Stimulated activated CD4-positive, alpha-beta T cell treated with anti-CD3 and anti-CD28 coated beads, TNF-alpha, amount 100 ng/mL, for 48 hours (primary cell): ENCODE results near the gene SUFU.
"Not testable (repeated sequence)": the region's sequence is repeated elsewhere in the genome, so short reads cannot be mapped to it uniquely, and the experiment has no call there.

Experiments
- DNase-seq, 3 donors: peaks; one replicate each; pipeline ENCODE4 v3.0.0-alpha.2; 2020; ENCODE audit warnings: low read depth in 3 of 3

Gene SUFU

GRCh38 chr10:102480396-102480795 is 23.4 kb upstream of the SUFU start:
- DNase-seq: no peak

DNA sequence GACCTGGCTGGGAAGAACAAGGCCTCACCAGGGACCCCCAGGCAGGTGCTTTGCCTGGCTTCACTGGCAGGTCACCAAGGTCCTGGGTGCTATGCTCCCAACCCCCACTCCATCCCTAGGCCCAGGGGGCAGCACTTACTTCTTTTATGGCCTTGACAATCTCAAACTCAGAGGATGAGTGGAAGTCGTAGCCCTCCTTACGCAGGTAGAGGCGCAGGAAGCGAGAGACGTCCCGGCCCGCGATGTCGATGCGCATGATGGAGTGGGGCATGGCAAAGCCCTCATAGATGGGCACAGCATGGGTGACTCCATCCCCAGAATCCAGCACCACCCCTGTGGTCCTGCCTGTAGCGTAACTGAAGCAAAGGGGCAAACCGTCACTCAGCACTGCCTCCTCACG is 19.8 kb upstream of the SUFU start:
- no peak for DNase-seq

GRCh38 chr10:102485093-102485784 is 18.5 kb upstream of the SUFU start:
- DNase-seq: no peak

DNA sequence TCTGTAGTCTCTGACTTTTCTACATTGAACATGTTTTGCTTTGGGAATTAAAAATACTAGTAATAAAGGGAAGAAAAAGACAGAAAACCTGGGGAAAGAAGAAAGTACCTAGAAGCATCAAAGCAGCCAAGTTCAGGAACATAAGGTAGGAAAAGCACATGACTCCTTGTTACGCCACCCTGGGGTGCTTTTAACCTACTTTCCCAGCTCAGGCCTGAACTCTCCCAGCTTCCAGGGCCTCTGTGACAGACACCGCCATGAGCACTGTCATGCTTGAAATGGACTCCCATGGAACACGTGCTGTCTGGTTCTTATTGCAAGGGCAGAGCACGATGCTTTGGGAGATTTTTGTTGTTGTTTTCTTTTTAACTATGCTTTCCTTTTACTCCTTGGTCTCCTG is 12.6 kb upstream of the SUFU start:
- no peak for DNase-seq

- no peak for DNase-seq
Measured at GRCh38 chr10:102492344-102492939, 11.3 kb upstream of the SUFU start.

GRCh38 chr10:102492983-102493382 is 10.8 kb upstream of the SUFU start:
- DNase-seq: no peak

GRCh38 chr10:102493771-102494170 is 10.0 kb upstream of the SUFU start:
- no peak for DNase-seq

GRCh38 chr10:102497545-102497944 is 6.2 kb upstream of the SUFU start:
- DNase-seq: no peak

- DNase-seq: no peak
Measured at GRCh38 chr10:102499356-102499755, 4.4 kb upstream of the SUFU start.

- DNase-seq: not testable (repeated sequence)
Measured at GRCh38 chr10:102500686-102501085, 3.1 kb upstream of the SUFU start.

DNA sequence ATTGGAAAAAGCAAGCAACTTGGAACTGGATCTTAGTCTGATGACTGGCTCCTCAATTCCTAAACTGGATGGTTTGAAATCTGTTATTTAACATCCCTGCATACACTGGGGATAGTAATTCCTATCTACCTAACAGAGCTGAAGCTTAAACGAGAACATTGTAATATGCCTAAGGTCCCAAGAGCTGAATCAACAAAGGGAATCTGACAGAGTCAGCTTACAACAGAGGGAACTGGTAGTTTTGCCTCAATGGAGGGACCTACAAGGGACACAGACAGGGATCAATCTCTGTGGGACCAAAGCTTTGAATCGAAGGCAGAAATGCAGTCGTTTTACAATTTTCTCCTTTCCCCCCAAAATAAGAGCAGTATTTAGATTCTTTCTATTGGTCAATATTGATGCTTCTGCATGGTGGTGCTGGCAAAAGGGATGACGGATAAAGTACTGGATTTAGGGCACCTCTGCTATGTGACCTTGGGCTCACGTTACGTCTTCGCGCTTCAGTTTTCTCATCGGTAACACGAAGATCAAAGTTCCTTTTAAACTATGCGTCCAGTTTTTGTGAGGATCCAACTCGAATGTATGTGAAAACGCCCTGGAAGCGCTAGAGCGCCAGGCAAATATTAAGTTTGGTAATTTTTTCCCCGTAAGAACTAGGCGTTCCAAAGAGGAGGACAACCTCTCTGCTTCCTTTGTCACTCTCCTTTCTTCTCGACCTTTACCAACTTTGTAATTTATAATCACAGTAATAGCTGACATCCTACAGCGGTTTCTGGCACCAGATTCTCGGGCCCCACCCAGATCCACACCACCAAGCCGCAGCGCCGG is 2.4 kb upstream of the SUFU start:
- no peak for DNase-seq

- peak; percentile 97 to 98 (median 98) for DNase-seq
Measured at GRCh38 chr10:102502029-102502336, 1.8 kb upstream of the SUFU start.

DNA sequence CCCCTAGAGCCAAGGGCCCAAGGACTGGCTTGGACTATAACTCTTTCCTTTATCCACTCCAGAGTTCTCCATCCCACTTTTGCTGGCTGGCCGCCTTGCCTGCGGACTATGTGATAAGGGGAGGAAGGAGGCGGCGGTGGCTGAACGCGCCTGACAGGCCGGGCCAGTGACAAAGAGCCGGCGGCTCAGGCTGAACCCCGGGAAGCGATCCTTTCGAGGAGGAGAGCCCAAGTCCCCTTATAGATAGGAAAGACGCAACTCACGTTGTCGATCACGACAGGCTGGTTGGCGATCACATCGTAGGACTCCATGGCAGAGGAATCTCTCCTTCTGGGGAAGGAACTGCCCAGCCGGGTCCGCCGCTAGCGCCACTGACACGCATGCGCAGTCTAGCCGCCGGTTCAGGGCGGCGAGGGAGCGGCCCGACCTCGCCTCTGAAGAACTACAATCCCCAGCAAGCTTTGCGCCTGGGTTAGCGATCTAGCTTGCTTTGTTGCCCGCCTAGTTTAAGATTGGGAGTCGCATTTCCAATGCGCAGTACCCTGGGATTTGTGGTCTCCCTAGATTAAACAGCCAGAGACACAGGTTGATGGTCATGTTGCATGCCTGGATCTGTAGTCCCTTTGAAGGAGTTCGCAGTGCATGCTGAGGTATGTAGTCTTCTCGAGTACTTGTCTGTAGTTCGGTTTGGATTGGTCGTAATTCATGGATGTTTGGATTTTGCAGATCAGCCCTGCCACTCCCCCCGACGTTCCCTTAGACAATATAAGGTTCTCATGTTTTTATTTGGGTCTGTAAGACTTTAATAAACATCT is 1.2 kb upstream of the SUFU start, which contains the start of gene ACTR1A:
Gene ACTR1A (minus strand): TSS at position 376 of the 815 bp plus-strand sequence. CDS start 65 bp downstream, at position 311.
- DNase-seq: peak; percentile 88 to 91 (median 88)

DNA sequence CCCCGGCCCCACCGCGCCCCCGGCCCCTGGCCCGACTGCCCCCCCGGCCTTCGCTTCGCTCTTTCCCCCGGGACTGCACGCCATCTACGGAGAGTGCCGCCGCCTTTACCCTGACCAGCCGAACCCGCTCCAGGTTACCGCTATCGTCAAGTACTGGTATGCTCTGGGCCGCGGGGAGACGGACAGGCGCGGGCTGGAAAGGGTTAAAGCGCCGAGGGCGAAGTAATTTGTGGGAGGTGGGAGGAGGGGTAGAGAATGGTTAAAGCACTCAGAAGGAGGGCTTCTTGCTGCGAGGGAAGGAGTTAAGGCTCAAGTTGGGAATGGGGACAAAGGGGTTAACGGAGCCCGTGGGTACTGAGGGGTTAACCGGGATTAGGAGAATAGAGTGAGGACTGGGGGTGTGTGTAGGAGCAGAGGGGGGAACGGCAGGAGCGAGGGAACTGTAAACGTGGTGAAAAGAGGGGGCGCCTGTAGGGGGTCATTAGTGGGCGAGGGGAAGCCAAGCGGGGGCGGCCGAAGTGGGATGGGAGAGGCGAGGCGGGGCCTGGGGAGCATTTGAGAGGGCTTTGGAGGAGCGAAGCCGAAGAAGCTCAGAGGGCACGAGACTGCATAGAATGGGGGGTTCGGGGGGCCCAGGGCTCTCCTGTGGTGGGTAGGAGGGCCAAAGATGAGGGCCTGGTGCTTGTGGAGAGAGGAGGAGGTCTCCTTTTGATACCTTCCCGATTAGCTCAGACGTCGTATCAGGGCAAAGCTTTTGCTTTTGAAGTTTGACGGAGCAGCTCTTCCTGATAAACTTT is 605 bp downstream of the SUFU start:
- DNase-seq: peak in 2 of 3 donors; percentile 12 to 21

DNA sequence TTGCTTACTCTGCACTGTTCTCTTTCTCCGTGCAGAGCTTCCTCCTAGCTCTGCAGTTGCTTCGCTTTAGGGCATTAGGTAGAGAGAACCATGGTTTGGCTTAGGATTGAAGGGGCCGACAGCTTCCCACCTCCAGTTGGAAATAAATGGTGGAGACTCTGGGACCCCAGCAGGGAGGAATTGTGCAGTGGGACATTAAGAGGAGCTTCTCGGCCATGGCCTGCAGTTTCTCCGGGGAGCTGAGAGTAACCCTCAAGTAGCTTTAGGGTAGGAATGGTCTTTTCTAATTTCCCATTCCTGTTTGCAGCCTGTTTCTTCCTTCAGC is 1.2 kb downstream of the SUFU start:
- no peak for DNase-seq

GRCh38 chr10:102505462-102506115 is 1.8 kb downstream of the SUFU start:
- no peak for DNase-seq

- no peak for DNase-seq
Measured at GRCh38 chr10:102507521-102507920, 3.7 kb downstream of the SUFU start.

DNA sequence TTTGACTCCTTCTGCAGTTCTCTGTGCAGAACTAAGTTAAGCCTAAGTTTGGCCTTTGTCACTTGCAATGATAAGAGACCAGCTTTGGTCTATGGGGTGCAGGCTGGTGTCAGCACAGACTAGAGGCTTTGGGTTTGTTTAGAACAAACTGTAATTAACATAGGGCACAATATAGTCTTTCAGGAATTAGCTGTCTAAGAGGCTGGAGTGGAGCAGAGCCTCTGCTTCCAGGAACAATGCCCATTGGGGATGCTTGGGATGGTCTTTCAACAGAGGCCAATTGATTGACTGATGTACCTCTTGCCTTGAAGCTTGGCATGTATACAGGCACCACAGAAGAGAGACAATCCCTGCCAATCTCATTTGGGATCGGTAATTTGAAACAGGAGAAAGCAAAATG is 4.7 kb downstream of the SUFU start:
- no peak for DNase-seq

- DNase-seq: no peak
Measured at GRCh38 chr10:102509387-102509786, 5.6 kb downstream of the SUFU start.

DNA sequence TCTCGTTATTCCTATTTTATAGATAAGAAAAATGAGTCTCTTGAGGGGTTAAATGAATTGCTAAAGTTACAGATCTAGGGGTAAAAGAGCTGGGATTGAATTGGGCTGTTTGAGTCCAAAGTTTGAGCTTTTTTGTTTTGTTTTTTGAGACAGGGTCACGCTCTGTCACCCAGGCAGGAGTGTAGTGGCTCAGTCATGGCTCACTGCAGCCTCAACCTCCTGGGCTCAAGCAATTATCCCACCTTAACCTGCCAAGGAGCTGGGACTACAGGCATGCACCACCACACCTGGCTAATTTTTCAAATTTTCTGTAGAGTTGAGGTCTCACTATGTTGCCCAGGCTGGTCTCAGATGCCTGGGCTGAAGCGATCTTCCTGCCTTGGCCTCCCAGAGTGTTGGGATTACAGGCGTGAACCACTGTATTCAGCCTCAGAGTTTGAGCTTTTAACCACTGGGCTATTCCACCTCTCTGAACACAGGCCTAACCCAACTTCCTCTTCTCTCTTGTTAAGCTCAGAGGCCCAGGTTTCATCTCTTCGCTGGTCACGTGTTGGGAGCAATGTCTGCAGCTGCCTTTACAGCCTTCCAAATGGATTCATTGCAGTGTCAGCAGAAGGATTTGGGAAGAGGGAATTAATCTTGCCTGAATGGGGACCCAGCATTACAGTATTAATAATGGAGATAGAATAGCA is 8.0 kb downstream of the SUFU start:
- DNase-seq: no peak
